K562 (cell line): ENCODE results near the gene PROM2. TPM values are rescaled to one million over a fixed set of nuclear protein-coding genes. Genes with fewer than 3 reads are reported as not detected.

ENCODE experiments used
- ATAC-seq: fragments of 200-7000 bp; cut with Tn5 transposase; 3 replicates; pipeline ENCODE4 v1.9.1; 2020; ENCODE audit warnings: moderate library complexity
- BruUV-seq: library from RNA; stranded (reverse); fragments of 400-500 nt; replicated peaks from 2 replicates; lab custom pipeline; 2021; lab: Mats Ljungman, UMichigan
- CTCF ChIA-PET: fragments of 300-600 bp; formaldehyde crosslinking; extraction: SDS; loops from one replicate; lab custom pipeline; 2021; ENCODE audit warnings: low intra/inter-chr PET ratio; lab: Yijun Ruan, JAX
- POLR2A ChIA-PET: fragments of 300-600, 350-650 bp; sonication (Branson Sonifier 250); formaldehyde crosslinking; extraction: SDS; loops from one replicate; lab custom pipeline; 2021; ENCODE audit warnings: antibody characterized with exemption, inconsistent platforms; lab: Yijun Ruan, JAX
- DNase-seq, 4 experiments: peaks; one replicate each; pipeline versions ENCODE4 v3.0.0 to v3.0.0-alpha.2; 2011 to 2018; ENCODE audit warnings: low spot score in 3 of 4, mixed read lengths in 3 of 4; ENCODE audit errors: extremely low read depth in 1 of 4
- FAIRE-seq: peaks from 2 replicates; lab custom pipeline; 2011; peaks lifted over from hg19 to GRCh38; lab: Jason Lieb, UNC
- H2AFZ ChIP-seq: 2 replicates; pipeline ENCODE4 v1.6.0; 2011; ENCODE audit warnings: low read depth, low read length, control low read depth, inconsistent platforms
- H3K27ac ChIP-seq: fragments of 200-600 bp; 3 replicates; pipeline ENCODE4 v1.8.0; 2011; ENCODE audit warnings: low read depth, mild to moderate bottlenecking, control low read depth, inconsistent platforms, low read length, moderate library complexity, mixed read lengths; ENCODE audit errors: extremely low read depth
- H3K27me3 ChIP-seq, 2 experiments: fragments of 300-600 bp in 1 of 2; 2 replicates in 1 of 2; 3 replicates in 1 of 2; pipeline versions ENCODE4 v1.6.0 to v1.8.0; 2011; ENCODE audit warnings: inconsistent platforms in 2 of 2, low read length in 2 of 2, mild to moderate bottlenecking in 1 of 2, mixed read lengths in 1 of 2, moderate library complexity in 1 of 2; ENCODE audit not compliant: control insufficient read depth in 2 of 2, insufficient read depth in 2 of 2
- H3K36me3 ChIP-seq: fragments of 300-600 bp; 3 replicates; pipeline ENCODE4 v1.8.0; 2011; ENCODE audit warnings: mild to moderate bottlenecking, low read length, inconsistent platforms; ENCODE audit not compliant: control insufficient read depth, insufficient read depth
- H3K4me1 ChIP-seq, 2 experiments: fragments of 200-600 bp in 1 of 2; replicated peaks in 1 of 2; 2 replicates in 1 of 2; 3 replicates in 1 of 2; pipeline versions ENCODE4 v1.5.1 to v1.8.0; 2011; ENCODE audit warnings: inconsistent platforms in 2 of 2, low read length in 2 of 2, mild to moderate bottlenecking in 1 of 2, mixed read lengths in 1 of 2, moderate library complexity in 1 of 2; ENCODE audit not compliant: control insufficient read depth in 2 of 2, insufficient read depth in 2 of 2
- H3K4me2 ChIP-seq: 2 replicates; pipeline ENCODE4 v1.6.1; 2011; ENCODE audit warnings: low read length, control low read depth, inconsistent platforms, mixed read lengths; ENCODE audit not compliant: insufficient read depth
- H3K4me3 ChIP-seq: fragments of 200-600 bp; sonication (generic), shearing (Covaris generic); 2 replicates; pipeline ENCODE4 v1.5.1; 2016; ENCODE audit warnings: control low read depth, inconsistent platforms
- H3K79me2 ChIP-seq: fragments of 200-600 bp; 3 replicates; pipeline ENCODE4 v1.8.0; 2011; ENCODE audit warnings: low read length, inconsistent platforms; ENCODE audit not compliant: control insufficient read depth, insufficient read depth
- H3K9ac ChIP-seq, 2 experiments: 2 replicates each; pipeline versions ENCODE4 v1.6.0 to v1.6.1; 2011; ENCODE audit warnings: low read depth in 2 of 2, low read length in 2 of 2, control low read depth in 1 of 2, inconsistent platforms in 1 of 2, mild to moderate bottlenecking in 1 of 2, mixed read lengths in 1 of 2; ENCODE audit not compliant: insufficient read depth in 1 of 2
- H3K9me1 ChIP-seq: one replicate; pipeline ENCODE4 v1.6.0; 2011; ENCODE audit warnings: inconsistent platforms, mild to moderate bottlenecking, low read length, moderate library complexity; ENCODE audit not compliant: control insufficient read depth, insufficient read depth
- H3K9me3 ChIP-seq: replicated peaks from 2 replicates; pipeline ENCODE4 v1.5.1; 2011; ENCODE audit warnings: low read depth, low read length, inconsistent platforms; ENCODE audit not compliant: control insufficient read depth, insufficient read depth
- H4K20me1 ChIP-seq: replicated peaks from 2 replicates; pipeline ENCODE4 v1.6.1; 2011; ENCODE audit warnings: low read length, inconsistent platforms, mixed read lengths; ENCODE audit not compliant: control insufficient read depth, insufficient read depth
- CREB1 ChIP-seq, 2 experiments: sonication (generic) in 1 of 2; formaldehyde crosslinking in 1 of 2; IDR thresholded peaks; 2 replicates each; pipeline versions ENCODE4 v1.6.1 to v1.8.0; 2012 to 2022; ENCODE audit warnings: inconsistent platforms in 1 of 2, mild to moderate bottlenecking in 1 of 2, missing genetic modification reagents in 1 of 2, moderate library complexity in 1 of 2
- E4F1 ChIP-seq: fragments of 250-450 bp; sonication (Bioruptor Pico); IDR thresholded peaks from 2 replicates; pipeline ENCODE4 v1.5.0; 2021; ENCODE audit warnings: mild to moderate bottlenecking, borderline replicate concordance
- FOXA1 ChIP-seq: fragments of 450-650 bp; IDR thresholded peaks from 2 replicates; pipeline ENCODE4 v1.6.1; 2016; ENCODE audit warnings: mild to moderate bottlenecking, borderline replicate concordance
- L3MBTL2 ChIP-seq: fragments of 450-650 bp; IDR thresholded peaks from 2 replicates; pipeline ENCODE4 v1.6.1; 2016; ENCODE audit warnings: mild to moderate bottlenecking, moderate library complexity
- RBM15 ChIP-seq: fragments of 200-400 bp; formaldehyde crosslinking; IDR thresholded peaks from 2 replicates; pipeline ENCODE4 v1.6.1; 2018; ENCODE audit warnings: mild to moderate bottlenecking, low read length, moderate library complexity; ENCODE audit not compliant: insufficient read depth
- SMAD4 ChIP-seq: fragments of 250-450 bp; sonication (Bioruptor Pico); conservative IDR thresholded peaks from 2 replicates; pipeline ENCODE4 v1.8.0; 2021; ENCODE audit warnings: inconsistent platforms, mild to moderate bottlenecking, moderate library complexity
- ZNF311 ChIP-seq: fragments of 250-450 bp; sonication (Bioruptor Pico); IDR thresholded peaks from 2 replicates; pipeline ENCODE4 v1.4.0; 2020; ENCODE audit warnings: mild to moderate bottlenecking, moderate library complexity
- ZNF780A ChIP-seq: fragments of 250-450 bp; sonication (Bioruptor Pico); IDR thresholded peaks from 2 replicates; pipeline ENCODE4 v1.5.0; 2021; ENCODE audit warnings: mild to moderate bottlenecking
- WGBS: fragments of 100-300 bp; shearing (Covaris generic); methylation state at CpG from one replicate; pipeline ENCODE4 v1.1.6; 2016; ENCODE audit warnings: low coverage, mixed read lengths; ENCODE audit not compliant: insufficient coverage; ENCODE audit errors: missing lambda C conversion rate; 5-methylcytosine and 5-hydroxymethylcytosine counted together
- in situ Hi-C: fragments of 300-500 bp; cut with MboI; formaldehyde crosslinking; loops from 4 replicates; pipeline ENCODE4 v1.15.0; 2018; ENCODE audit warnings: inconsistent platforms, mixed read lengths
- intact Hi-C: fragments of 100-400 bp; cut with micrococcal nuclease; formaldehyde crosslinking; loops from 2 replicates; pipeline ENCODE4 v1.14.2; 2022
- polyA plus RNA-seq, 8 experiments: library from polyadenylated mRNA; depleted of rRNA in 4 of 8; stranded (reverse) in 5 of 8; unstranded in 3 of 8; fragments of >200 nt; fragmentation: Nextera tagmentation in 2 of 8; fragmentation: Illumina TruSeq in 1 of 8; extraction: Ambion mirVana in 2 of 8; extraction: Trizol in 1 of 8; gene quantifications; 2 replicates each; pipeline versions ENCODE4 v1.2.1 to v1.2.3, GENCODE V29; 2011 to 2014; ENCODE audit warnings: inconsistent platforms in 1 of 8, missing spikeins in 1 of 8
- total RNA-seq, 7 experiments: library from RNA; depleted of rRNA in 6 of 7; stranded (reverse); fragments of >200 nt in 6 of 7; fragmentation: Illumina TruSeq in 2 of 7; extraction: Trizol in 2 of 7; gene quantifications; 2 replicates each; pipeline versions ENCODE4 v1.2.1 to v1.2.3, GENCODE V29; 2011 to 2021; ENCODE audit warnings: low replicate concordance in 1 of 7

PROM2 gene
- total and polyA plus RNA-seq, 9 of the 15 experiments (the other 6 are each of a cell fraction or from before 2014, with no cell fraction given) = not detected

GRCh38 chr2:95301876-95302641 is 27.8 kb downstream of the PROM2 start:
- DNase-seq = no peak
- no peak for TF ChIP-seq CREB1 (IDR thresholded peaks at IDR 0.05)
- no peak for TF ChIP-seq CREB1 (CRISPR knock-in tag; IDR thresholded peaks at IDR 0.05)
- TF ChIP-seq SMAD4 (CRISPR knock-in tag) = no peak
- TF ChIP-seq ZNF780A (CRISPR knock-in tag) = no peak
- TF ChIP-seq RBM15 = no peak
- no peak for TF ChIP-seq L3MBTL2
- TF ChIP-seq FOXA1 = no peak
- no peak for TF ChIP-seq E4F1 (CRISPR knock-in tag)
- TF ChIP-seq ZNF311 (CRISPR knock-in tag) = no peak
- TF ChIP-seq, all 486 proteins: peak for 0
- intact Hi-C loops (no loop called here), in situ Hi-C loops (no loop called here)
- ATAC-seq = no peak
- no TSS peak for BruUV-seq
- no peak overlapping the region for H3K27ac ChIP-seq
- 0% methylated on average over 13 of the region's 17 CpGs for WGBS
- peaks cover 10 to 59% of the 10 kb centered on the region in 2 experiments for H3K27me3 ChIP-seq
- H3K9me1 ChIP-seq = no peaks in the 10 kb centered on the region
- no peaks in the 10 kb centered on the region for H3K79me2 ChIP-seq
- ChIA-PET POLR2A (interaction anchor here (0.6 kb wide), 1 partner anchor 1354 kb away, joined by 3 read pairs; no protein-coding TSS in a partner anchor), CTCF (no interaction called here)
- no peak overlapping the region for H2AFZ ChIP-seq
- H3K9ac ChIP-seq = no peak overlapping the region
- no peaks in the 10 kb centered on the region; a peak in 2 of 5 replicates for H3K4me1 ChIP-seq
- no peak for FAIRE-seq
- no peak overlapping the region for H3K4me3 ChIP-seq
- peaks cover 5% of the 10 kb centered on the region; the same call in 1 of the 2 replicates for H4K20me1 ChIP-seq
- no peaks in the 10 kb centered on the region for H3K9me3 ChIP-seq
- H3K36me3 ChIP-seq = no peaks in the 10 kb centered on the region
- no peak overlapping the region for H3K4me2 ChIP-seq
